ENCODE data around the gene PDGFRB. TPM values are rescaled to one million over a fixed set of nuclear protein-coding genes. Genes with fewer than 3 reads are reported as not detected.

PDGFRB gene
- total RNA-seq, 2 experiments from 2014 or later, result 0.23 to 3.0 TPM

DNA sequence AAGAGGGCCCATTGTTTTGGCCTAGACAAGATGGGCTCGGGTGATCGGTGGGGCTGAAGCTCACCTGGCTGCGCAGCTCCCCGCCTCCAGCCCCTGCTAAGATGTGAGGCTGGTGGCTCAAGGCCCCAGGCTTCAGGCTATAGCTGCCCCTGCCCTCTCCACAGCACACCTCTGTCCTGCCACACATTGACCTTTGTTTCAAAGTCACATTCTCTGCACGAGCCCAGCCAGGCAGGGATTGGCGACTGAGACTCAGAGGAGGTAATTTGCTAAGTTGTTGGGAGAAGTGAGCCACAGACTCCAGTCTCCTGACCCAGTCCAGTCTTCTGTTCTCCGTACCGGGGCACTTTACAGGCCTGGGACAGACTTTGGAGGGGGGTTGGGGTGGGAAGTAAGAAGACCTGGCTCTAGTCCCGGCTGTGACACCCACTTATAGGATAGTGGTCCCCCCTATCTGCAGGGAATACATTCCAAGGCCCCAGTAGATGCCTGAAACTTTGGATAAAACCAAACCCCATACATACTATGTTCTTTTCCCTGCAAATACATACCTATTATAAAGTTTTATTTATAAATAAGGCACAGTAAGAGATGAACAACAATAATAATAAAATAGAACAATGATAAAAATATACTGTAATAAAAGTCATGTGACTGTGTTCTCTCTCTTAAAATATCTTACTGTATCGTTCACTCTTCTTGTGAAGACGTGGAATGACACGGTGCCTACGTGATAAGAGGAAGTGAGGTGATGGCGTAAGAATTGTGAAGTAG lies 13.3 kb downstream of the PDGFRB start:
- Histone ChIP-seq H3K4me2 (ENCODE audit: low read length) (no peak overlapping the region), H3K4me1 (ENCODE audit: insufficient read depth, low read length, poor library complexity, severe bottlenecking) (no peaks in the 10 kb centered on the region), H3K27ac (ENCODE audit: low read depth, low read length, poor library complexity, severe bottlenecking) (no peak overlapping the region), H2AFZ (ENCODE audit: low read length) (no peak overlapping the region), H3K4me3 (ENCODE audit: low read depth, low read length, poor library complexity, severe bottlenecking) (no peak overlapping the region), H3K9me3 (ENCODE audit: low read length) (no peaks in the 10 kb centered on the region), H3K36me3 (ENCODE audit: insufficient read depth, low read length) (no peaks in the 10 kb centered on the region), H3K79me2 (ENCODE audit: insufficient read depth, low read depth, low read length) (no peaks in the 10 kb centered on the region), H3K9me2 (ENCODE audit: insufficient read depth, low read length) (no peaks in the 10 kb centered on the region), H4K20me1 (ENCODE audit: insufficient read depth, low read length) (no peaks in the 10 kb centered on the region)
- no TSS peak for BruUV-seq (replicated peaks)
- POLR2A ChIA-PET, result no interaction called here
- no peak for DNase-seq (ENCODE audit: low spot score)
- CTCF ChIA-PET (ENCODE audit: unreplicated experiment), result interaction anchor here (0.6 kb wide), 2 partner anchors 74 to 131 kb away, joined by 3 read pairs; no protein-coding TSS in a partner anchor
- TF ChIP-seq, protein P1, sequence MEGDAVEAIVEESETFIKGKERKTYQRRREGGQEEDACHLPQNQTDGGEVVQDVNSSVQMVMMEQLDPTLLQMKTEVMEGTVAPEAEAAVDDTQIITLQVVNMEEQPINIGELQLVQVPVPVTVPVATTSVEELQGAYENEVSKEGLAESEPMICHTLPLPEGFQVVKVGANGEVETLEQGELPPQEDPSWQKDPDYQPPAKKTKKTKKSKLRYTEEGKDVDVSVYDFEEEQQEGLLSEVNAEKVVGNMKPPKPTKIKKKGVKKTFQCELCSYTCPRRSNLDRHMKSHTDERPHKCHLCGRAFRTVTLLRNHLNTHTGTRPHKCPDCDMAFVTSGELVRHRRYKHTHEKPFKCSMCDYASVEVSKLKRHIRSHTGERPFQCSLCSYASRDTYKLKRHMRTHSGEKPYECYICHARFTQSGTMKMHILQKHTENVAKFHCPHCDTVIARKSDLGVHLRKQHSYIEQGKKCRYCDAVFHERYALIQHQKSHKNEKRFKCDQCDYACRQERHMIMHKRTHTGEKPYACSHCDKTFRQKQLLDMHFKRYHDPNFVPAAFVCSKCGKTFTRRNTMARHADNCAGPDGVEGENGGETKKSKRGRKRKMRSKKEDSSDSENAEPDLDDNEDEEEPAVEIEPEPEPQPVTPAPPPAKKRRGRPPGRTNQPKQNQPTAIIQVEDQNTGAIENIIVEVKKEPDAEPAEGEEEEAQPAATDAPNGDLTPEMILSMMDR (conservative IDR thresholded peaks at IDR 0.05; ENCODE audit: low read length), result no peak
- no peak for TF ChIP-seq EZH2phosphoT487 (IDR thresholded peaks at IDR 0.05; ENCODE audit: borderline replicate concordance, low read depth, low read length)
- intact Hi-C loops (cut with micrococcal nuclease; ENCODE audit: unreplicated experiment), result no loop called here

DNA sequence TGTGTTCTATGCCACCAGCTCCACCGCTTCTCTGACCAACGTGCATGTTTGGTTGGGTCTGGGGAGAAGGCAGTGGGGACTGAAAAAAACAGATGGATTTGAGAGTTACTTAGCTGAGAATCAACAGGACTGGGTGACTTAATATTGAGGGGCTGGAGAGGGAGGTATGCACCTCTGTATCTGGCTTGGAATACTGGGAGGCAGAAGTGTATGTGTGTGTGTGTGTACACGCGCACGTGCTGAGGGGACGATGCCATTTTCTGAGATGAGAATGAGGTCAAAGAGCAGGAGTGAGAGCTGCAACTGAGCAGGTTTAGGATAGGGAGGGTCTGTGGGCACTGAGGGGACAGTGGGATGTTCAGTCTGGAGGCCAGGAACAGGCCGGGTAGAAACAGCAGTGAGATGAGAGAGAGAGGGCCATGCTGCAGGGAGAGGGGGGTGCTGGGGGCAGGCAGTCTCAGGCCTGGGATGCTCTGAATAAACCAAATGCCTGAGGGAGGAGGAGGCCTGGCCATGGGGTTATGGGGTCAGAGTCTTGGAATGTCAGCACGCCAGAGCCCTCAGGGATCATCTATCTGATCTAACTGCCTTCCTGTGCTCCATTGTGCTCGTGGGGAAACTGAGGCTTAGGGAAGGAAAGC lies 14.0 kb downstream of the PDGFRB start:
- no peak for TF ChIP-seq EZH2phosphoT487 (IDR thresholded peaks at IDR 0.05; ENCODE audit: borderline replicate concordance, low read depth, low read length)
- TF ChIP-seq, protein P1 (conservative IDR thresholded peaks at IDR 0.05; ENCODE audit: low read length), result no peak
- intact Hi-C loops (cut with micrococcal nuclease; ENCODE audit: unreplicated experiment), result no loop called here
- DNase-seq (ENCODE audit: low spot score), result no peak
- Histone ChIP-seq H3K9me2 (ENCODE audit: insufficient read depth, low read length) (no peaks in the 10 kb centered on the region), H2AFZ (ENCODE audit: low read length) (no peak overlapping the region), H3K27ac (ENCODE audit: low read depth, low read length, poor library complexity, severe bottlenecking) (no peak overlapping the region), H3K79me2 (ENCODE audit: insufficient read depth, low read depth, low read length) (no peaks in the 10 kb centered on the region), H3K4me3 (ENCODE audit: low read depth, low read length, poor library complexity, severe bottlenecking) (no peak overlapping the region), H3K9me3 (ENCODE audit: low read length) (no peaks in the 10 kb centered on the region), H3K4me2 (ENCODE audit: low read length) (no peak overlapping the region), H3K36me3 (ENCODE audit: insufficient read depth, low read length) (no peaks in the 10 kb centered on the region), H4K20me1 (ENCODE audit: insufficient read depth, low read length) (no peaks in the 10 kb centered on the region), H3K4me1 (ENCODE audit: insufficient read depth, low read length, poor library complexity, severe bottlenecking) (no peaks in the 10 kb centered on the region)
- ChIA-PET CTCF (ENCODE audit: unreplicated experiment) (interaction anchor here (0.6 kb wide), 1 partner anchor 75 kb away, joined by 3 read pairs; no protein-coding TSS in a partner anchor), POLR2A (no interaction called here)
- BruUV-seq (replicated peaks), result no TSS peak

DNA sequence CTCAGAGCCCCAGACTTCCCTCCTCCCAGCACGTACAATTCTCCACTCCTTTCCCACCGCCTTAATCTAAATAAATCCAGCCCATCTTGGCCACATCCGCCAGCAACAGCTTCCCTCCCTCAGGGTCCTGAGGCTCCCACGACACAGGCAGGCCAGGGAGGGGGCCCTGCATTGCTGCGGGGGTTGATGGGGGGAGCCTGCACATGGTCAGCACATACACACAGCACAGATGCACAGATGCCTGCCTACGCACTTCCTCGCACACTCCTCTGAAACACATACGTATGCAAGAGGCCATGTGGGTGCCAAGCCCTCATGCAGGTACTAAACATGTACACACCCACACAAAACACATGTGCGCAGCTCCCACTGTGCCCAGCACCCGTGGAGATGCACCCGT lies 14.8 kb downstream of the PDGFRB start:
- H2AFZ ChIP-seq (ENCODE audit: low read length), result no peak overlapping the region
- H3K36me3 ChIP-seq (ENCODE audit: insufficient read depth, low read length), result no peaks in the 10 kb centered on the region
- no peak overlapping the region for H3K4me3 ChIP-seq (ENCODE audit: low read depth, low read length, poor library complexity, severe bottlenecking)
- H4K20me1 ChIP-seq (ENCODE audit: insufficient read depth, low read length), result no peaks in the 10 kb centered on the region
- no TSS peak for BruUV-seq (replicated peaks)
- no peak overlapping the region for H3K4me2 ChIP-seq (ENCODE audit: low read length)
- CTCF ChIA-PET (ENCODE audit: unreplicated experiment), result no interaction called here
- TF ChIP-seq EZH2phosphoT487 (IDR thresholded peaks at IDR 0.05; ENCODE audit: borderline replicate concordance, low read depth, low read length), result no peak
- TF ChIP-seq, protein P1 (conservative IDR thresholded peaks at IDR 0.05; ENCODE audit: low read length), result no peak
- POLR2A ChIA-PET, result no interaction called here
- no peak overlapping the region for H3K27ac ChIP-seq (ENCODE audit: low read depth, low read length, poor library complexity, severe bottlenecking)
- no peaks in the 10 kb centered on the region for H3K79me2 ChIP-seq (ENCODE audit: insufficient read depth, low read depth, low read length)
- DNase-seq (ENCODE audit: low spot score), result no peak
- intact Hi-C loops (cut with micrococcal nuclease; ENCODE audit: unreplicated experiment), result no loop called here
- H3K9me2 ChIP-seq (ENCODE audit: insufficient read depth, low read length), result no peaks in the 10 kb centered on the region
- H3K9me3 ChIP-seq (ENCODE audit: low read length), result no peaks in the 10 kb centered on the region
- H3K4me1 ChIP-seq (ENCODE audit: insufficient read depth, low read length, poor library complexity, severe bottlenecking), result no peaks in the 10 kb centered on the region
